Loucy (cell line): ENCODE data around the gene PSD2.

Experiments used
- CTCF ChIP-seq: fragments of 200-600 bp; sonication (generic); conservative IDR thresholded peaks from 2 replicates; pipeline ENCODE4 v1.5.1; 2014; ENCODE audit warnings: mild to moderate bottlenecking, antibody characterized with exemption, low read length
- EZH2phosphoT487 ChIP-seq: fragments of 200-600 bp; IDR thresholded peaks from 2 replicates; pipeline ENCODE4 v1.6.1; 2018; ENCODE audit warnings: antibody characterized with exemption, mild to moderate bottlenecking, moderate library complexity, borderline replicate concordance

GRCh38 chr5:139783436-139783965 lies 12.1 kb upstream of the PSD2 start:
- TF ChIP-seq CTCF, result no peak
- no peak for TF ChIP-seq EZH2phosphoT487
